HG02981 (cell line): Measurements from ENCODE around the gene DARS2.
"Not testable (repeated sequence)": the region's sequence is repeated elsewhere in the genome, so short reads cannot be mapped to it uniquely, and the experiment has no call there.

Source experiments
- ATAC-seq: cut with Tn5 transposase; IDR thresholded peaks from one replicate; pipeline ENCODE4 v1.9.1; 2021; ENCODE audit warnings: mild to moderate bottlenecking, moderate library complexity; ENCODE audit not compliant: unreplicated experiment

The DARS2 gene

DNA sequence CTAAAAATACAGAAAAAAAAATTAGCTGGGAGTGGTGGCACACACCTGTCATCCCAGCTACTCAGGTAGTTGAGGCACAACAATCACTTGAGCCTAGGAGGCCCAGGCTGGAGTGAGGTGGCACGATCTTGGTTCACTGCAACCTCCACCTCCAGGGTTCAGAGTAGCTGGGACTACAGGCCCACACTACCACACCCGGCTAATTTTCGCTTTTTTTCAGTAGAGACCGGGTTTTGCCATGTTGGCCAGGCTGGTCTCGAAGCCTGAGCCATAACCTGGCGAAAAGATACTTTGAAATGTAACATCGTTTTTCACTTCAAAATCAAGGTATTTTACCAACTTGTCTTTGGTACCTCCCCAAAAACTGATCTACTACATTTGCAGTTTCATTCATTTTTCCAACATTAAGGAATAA, 37.3 kb downstream of the DARS2 start:
- ATAC-seq, result no peak

DNA sequence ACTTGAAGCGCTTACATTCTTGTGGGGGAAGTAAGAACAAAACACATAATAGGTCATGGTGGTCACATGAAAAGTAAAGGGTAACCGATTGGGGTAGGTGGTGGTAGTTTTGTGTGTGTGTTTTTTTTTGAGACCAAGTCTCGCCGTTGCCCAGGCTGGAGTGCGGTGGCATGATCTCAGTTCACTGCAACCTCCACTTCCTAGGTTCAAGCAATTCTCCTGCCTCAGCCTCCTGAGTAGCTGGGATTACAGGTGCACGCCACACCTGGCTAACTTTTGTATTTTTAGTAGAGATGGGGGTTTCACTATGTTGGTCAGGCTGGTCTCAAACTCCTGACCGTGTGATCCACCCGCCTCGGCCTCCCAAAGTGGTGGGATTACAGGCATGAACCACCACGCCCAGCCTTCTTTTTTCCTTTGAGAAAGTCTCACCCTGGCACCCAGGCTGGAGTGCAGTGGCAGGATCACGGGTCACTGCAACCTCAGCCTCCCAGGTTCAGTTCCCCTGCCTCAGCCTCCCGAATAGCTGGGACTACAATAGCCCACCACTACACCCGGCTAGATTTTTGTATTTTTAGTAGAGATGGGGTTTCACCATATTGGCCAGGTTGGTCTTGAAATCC, 37.8 kb downstream of the DARS2 start:
- ATAC-seq, result not testable (repeated sequence)

DNA sequence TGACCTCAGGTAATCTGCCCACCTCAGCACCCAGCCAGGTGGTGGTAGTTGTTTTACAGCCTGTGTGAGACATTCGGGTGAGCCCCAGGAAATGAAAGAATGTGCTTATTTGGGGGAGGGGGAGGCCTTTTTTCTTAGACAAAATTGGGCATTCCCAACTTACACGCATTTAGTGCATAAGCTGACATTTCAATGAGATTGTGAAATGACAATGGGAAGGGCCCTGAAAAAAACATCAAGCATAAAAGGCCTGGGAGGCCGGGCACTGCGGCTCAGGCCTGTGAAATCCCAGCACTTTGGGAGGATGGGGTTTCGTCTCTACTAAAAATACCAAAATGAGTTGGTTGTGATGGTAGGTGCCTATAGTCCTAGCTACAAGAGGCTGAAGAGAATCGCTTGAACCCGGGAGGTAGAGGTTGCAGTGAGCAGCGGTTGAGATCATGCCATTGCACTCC, 38.3 kb downstream of the DARS2 start:
- ATAC-seq, result no peak

DNA sequence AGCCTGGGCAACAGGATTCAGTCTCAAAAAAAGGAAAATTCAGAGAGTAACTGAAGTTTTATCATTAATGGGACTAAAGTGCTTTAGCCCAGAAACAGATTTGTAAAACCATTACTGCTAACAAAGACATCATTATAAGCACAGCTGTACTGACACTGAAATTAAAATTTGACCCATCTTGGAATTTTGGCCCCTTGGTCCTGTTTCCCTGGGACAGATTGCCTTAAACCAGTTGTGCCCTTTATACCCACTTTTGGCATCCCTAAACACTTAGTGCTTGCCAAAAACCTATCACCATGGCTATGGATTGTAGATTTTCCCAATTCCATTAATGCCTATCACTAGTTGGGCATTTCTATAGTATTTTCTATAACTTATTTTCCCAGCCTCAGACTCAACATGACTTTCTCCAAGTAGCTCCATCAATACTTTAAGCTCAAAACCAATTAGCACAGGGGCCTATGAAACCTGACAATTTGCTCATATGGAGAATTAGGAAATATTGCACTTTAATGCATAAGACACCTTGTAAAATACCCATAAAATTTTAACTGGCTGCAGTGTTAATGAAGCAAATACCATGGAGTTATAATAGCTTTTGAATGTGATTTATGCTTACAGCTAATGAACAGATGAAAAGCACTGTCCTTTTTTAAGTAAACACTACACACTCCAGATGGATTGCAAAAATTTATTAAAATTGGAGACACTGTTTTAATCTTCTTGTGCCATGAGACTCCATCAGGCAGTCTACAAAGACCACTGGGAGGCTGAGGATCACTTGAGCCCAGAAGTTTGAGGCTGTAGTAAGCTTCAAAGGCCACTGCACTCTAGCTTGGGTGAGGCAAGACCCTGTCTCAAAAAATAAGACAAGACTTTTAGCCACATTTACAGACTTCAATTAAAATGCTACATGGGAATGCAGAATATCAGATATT, 39.0 kb downstream of the DARS2 start:
- no peak for ATAC-seq

DNA sequence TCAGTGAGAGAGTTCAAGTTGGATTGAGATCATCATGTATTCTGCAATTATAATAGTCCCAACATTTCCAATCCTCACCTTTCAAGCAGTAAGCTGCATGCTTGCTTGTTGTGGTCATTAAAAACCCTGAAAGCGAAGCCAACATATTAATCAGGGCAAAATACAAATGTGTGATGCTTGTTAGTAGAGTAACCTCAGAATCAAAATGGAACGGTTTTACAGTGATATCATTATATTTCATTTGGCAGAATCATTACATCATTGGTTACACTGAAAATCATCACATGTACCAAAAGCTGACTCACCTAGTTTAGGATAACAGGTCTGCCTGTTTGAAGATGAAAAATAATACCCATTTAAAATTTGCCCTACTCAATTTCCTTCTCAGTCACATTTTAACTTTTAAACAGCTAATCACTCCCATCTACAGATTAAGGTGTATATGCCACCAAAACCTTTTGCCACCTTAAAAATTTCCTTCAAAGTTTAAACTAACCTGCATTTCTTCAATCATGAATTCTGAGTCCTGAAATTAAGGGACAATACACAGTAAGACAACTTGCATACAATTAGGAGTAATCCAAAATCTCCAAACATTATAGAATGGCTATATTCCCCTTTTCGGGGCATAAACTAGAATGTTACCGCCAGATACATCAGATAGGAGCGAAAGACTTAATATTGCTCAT, 39.9 kb downstream of the DARS2 start:
- no peak for ATAC-seq

DNA sequence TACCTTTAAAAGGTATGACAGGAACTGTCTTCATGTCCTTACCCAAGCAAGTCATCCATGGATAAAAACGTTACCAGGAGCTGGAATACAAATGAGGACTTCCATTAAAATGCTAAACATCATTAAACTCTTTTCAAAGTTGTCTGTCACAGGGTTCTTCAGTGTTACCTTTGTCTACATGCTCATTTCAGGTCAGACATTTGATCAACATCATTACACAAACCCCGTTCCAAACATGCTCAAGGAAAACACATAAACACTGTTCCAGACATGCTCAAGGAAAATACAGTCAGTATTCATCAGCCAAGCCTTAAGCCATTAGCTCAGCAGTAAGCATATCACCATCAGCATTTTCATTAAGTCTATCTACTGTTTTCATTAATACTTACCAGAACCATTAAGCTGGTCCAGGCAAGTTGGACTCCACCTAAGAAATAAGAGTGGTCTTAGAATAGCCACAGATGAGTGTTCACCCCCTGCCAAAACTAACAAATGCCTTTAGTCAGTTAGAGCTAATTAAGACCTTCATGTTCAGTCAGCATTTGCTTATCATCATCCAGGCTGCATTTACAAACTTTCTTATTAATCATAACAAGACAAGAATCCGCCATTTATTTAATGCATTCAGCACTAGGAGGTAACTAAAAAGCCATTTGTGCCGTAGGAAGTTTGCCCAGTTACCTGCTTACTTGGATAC, 41.1 kb downstream of the DARS2 start:
- ATAC-seq, result no peak

DNA sequence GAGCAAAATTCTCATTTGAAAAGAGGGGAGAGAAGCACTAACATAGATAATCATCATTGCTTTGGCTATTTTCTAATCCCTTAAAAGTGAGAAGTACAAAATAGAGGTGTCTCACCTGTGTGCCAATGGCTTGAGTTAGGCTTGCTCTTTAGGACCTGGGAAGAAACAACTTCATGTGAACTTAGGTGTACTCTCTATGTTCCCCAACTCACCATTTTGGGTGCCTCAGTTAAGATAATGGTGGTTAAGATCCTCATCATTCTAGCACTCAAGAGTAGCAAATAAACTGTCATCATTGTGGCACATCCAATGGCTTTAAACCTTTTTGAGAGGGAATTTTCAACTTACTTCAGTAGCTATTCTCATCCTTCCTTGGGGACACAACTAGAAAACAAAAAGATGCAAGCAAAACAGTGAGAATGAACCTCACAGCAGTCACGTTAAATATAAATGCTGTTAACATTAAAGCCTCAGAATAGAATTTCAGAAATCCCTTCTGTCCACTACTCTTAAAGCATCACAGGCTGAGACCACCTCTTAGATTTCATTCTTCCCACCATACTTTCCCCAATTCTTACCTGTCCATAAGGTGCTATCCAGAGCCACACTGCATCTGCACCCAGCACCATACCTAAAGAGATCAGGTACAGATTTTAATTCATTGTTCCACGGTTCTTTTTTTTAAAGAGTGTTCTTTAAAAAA, 42.1 kb downstream of the DARS2 start:
- ATAC-seq, result no peak

DNA sequence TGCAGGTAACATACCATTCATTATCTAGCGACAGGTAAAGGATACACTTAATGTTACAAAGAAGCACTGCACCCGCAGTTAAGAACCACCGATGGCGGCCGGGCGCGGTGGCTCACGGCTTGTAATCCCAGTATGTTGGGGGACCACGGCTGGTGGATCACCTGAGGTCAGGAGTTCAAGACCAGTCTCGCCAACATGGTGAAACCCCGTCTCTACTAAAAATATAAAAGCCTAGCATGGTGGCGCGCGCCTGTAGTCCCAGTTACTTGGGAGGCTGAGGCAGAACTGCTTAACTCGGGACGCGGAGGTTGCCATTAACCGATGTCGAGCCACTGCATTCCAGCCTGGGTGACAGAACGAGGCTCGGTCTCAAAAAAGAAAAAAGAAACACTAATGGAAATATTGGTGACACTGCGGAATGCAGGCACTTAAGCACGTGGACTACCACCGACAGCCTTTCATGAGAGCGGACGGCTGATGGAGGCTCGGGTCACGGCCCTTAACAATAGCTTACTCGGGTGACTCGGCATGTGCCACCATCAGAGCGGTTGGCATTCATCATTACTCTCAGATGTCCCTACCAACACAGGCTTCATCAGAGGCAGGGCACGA, 42.8 kb downstream of the DARS2 start:
- ATAC-seq, result no peak

DNA sequence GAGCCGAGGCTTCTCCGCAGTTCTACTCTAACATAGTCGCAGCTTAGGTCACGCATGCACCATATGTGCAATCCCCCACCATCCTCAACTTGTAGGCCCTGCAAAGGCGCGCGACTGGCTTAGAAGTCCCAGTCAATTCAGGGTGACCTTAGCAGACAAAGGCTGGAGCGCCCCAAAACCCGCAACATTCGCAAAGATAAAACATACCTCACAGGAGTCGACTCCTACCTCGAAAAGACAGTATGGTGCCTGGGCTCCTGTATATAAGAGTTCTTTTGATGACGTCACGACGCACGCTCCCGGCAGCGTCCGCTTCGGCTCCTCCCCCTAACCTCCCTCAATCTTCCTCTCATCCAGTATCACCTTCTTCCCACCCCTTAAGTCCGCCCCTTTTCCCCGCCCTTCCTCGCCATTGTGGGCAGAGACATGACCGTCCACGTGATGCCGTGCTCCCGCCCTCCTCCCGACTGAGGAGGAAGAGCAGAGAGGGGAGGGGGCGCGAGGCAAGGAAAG, 43.3 kb downstream of the DARS2 start, which contains the start of gene GAS5:
TSS of gene GAS5 (minus strand) at position 237 of the 513 bp plus-strand sequence.
- peak; percentile 70 for ATAC-seq

DNA sequence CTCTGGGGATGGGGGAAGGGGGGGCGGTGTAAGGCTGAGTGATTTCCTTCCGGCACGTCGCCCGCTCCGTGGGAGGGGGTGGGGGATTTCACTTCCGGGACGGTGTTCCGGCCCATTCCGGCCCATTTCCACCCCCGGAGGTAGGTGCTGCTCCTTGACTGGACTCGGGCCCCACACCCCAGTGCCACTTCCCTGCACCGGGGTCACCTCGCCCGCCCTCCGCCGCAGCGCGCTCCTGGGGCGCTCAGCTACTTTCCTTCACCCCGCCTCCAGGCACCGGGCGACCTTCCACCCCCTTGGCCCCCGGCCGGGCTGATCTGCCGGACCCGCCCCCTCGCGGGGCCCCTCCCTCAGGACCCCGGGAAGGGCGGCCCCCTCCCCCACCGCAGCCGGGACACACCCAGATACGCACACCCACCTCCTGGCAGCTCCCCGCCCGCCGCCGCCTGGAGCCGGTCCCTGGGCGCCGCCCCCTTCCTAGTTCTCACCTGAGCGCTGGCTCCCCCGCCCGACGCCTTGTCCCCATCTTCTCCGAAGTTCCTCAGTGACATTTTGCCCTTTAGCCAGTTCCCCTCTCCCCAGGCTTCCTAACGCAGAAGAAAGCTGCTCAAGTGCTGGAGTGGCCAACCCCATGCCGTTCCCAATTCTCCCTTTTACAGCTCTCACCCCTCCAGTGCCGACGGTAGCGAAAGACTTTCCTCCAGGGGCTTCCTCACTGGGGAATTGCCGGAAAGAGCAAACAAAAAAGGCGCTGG, 44.0 kb downstream of the DARS2 start, which contains the start of gene ZBTB37:
TSS of gene ZBTB37 (plus strand) at position 115 of the 755 bp plus-strand sequence. CDS start 1,846 bp downstream, outside the sequence.
- ATAC-seq, result peak; percentile 56

DNA sequence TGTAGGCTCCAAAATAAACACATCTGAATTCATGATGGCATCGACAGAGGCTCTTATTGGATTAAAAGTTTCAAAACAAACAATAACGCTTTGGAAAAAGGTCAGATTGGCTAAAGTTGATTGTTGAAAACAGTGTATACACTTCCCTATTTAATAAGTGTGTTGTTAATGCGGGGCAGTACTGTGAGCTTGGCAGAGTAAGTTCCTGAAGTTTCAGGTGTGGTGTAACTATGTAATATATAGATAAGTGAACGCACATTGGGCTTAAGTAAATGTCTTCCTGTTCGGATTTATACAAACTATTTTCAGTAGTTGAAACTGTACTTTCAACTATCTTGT, 44.5 kb downstream of the DARS2 start:
- ATAC-seq, result no peak

DNA sequence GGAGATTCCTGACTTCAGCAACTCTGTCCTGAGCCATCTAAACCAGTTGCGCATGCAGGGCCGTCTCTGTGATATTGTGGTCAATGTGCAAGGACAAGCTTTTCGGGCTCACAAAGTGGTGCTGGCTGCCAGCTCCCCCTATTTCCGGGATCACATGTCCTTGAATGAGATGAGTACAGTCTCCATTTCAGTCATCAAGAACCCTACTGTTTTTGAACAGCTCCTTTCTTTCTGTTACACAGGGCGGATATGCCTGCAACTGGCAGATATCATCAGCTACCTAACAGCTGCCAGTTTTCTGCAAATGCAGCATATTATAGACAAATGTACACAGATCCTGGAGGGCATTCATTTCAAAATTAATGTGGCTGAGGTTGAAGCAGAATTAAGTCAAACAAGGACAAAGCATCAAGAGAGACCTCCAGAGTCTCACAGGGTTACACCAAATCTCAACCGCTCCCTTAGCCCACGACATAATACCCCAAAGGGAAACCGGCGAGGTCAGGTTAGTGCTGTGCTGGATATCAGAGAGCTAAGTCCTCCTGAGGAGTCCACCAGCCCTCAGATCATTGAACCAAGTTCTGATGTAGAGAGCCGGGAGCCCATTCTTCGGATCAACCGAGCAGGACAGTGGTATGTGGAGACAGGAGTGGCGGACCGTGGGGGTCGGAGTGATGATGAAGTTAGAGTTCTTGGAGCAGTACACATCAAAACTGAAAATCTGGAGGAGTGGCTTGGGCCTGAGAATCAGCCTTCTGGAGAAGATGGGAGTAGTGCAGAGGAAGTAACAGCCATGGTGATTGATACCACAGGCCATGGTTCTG, 46.0 kb downstream of the DARS2 start:
- no peak for ATAC-seq

DNA sequence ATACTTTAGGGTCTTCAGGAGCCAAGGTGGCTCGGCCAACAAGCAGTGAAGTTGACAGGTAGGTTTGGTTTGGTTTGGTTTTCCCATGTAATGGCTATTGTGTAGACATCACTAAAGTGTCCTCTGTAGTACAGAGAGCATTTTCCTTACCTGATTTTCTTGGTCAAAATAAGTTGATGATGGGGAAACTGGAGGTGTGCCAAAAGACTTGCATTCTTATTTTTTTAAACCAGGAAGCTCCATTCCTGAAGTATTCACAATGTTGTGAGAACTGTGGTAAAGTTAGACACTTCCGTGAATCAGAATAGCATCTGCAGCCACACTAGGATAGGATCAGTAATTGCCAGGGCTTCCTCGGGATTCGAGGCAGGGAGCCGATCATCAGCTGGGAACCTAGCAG, 46.6 kb downstream of the DARS2 start:
- ATAC-seq, result no peak

DNA sequence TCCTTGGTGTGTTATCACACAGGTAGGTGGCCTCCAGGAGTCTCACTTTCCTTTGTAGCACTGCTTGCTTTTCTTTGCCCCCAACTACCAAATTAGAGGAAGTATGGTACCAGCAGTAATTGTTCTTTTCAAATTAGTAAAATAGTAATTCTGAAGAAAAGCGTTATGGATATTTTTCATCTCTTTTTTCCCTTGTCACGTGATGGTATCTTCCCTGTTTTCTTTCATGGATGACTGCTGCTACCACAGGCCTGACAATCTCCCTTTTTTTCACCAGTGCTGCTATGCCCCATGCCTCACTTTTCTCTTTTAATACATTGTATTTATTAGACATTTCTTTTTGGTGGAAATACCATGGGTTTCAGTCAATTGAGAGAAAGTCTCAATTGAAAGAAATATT, 47.0 kb downstream of the DARS2 start:
- ATAC-seq, result no peak

DNA sequence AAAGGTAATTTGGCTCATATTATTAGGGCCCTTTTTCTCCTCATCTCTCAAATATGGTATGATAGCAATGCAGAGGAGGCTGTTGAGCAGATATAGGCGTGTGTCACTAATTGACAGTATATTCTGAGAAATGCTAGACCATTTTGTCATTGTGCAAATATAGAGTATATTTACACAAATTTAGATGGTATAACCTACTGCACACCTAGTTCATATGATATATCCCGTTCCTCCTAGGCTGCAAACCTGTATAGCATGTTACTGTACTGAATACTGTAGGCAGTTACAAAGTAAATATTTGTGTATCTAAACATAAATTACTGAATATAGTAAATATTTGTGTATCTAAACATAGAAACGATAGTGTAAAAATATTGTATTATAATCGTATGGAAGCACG, 52.3 kb downstream of the DARS2 start:
- no peak for ATAC-seq

DNA sequence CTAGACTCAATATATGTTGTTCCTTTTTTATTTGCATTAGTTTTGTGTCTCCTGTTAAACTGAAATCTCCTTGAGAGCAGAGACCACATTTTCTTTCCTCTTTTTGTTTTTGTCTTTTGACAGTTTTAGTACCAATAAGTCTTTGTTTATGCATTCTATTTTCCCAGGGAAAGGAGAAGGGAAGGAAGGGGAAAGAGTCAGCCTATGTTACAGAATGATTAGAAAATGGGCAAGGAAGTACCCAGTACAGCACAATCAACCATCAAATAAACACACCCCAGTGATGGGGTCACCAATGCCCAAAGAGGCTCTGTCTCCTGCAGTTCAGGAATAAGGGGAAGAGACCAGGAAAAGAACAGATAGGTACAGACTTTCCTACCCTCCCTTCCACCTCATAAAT, 53.8 kb downstream of the DARS2 start:
- no peak for ATAC-seq

DNA sequence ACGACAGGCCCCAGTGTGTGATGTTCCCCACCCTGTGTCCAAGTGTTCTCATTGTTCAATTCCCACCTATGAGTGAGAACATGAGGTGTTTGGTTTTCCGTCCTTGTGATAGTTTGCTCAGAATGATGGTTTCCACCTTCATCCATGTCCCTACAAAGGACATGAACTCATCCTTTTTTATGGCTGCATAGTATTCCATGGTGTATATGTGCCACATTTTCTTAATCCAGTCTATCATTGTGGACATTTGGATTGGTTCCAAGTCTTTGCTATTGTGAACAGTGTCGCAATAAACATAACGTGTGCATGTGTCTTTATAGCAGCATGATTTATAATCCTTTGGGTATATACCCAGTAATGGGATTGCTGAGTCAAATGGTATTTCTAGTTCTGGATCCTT, 56.6 kb downstream of the DARS2 start:
- ATAC-seq, result not testable (repeated sequence)

DNA sequence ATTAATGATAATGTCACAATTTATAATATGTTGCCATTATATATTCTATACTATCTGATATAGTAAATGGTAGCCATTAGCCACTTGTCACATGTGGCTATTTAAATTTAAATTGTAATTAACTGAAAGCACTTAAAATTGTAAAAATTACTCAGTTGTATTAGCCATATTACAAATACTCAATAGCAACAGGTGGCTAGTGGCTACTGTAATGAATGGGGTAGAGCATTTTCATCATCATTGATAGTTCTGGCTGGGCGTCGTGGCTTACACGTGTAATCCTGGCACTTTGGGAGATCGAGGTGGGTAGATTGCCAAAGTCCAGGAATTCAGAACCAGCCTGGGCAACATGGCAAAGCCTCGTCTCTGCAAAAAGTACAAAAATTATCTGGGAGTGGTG, 60.2 kb downstream of the DARS2 start:
- no peak for ATAC-seq
